Measurements from ENCODE around the gene ZNF791. TPM values are rescaled to one million over a fixed set of nuclear protein-coding genes. Genes with fewer than 3 reads are reported as not detected.
A peak's percentile ranks its signal among the peaks of the same experiment; 100 is the strongest.
"Not testable (repeated sequence)": the region's sequence is repeated elsewhere in the genome, so short reads cannot be mapped to it uniquely, and the experiment has no call there.

Gene ZNF791
- total RNA-seq, 4 donors from 2014 or later: 18.6 to 31.1 (median 22.5) TPM

DNA sequence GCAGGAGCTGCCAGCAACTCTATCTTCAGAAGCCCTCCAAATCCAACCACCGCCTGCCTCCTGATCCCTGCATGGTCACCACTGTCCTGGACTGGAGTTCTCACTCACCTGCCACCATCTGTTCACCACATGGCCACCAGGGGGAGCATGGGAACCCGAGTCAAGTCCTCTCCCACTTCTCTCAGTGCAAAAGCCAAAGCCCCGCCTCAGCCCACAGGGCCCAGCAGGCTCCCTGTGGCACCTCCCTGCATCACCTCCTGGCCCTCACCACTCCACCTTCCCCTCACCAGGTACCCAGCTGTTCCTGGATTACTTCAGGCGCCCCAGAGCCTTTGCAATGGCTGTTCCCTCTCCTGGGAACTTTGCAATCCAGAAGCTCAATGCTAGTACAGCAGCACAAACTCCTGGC lies 65.7 kb downstream of the ZNF791 start:
- no peak overlapping the region for H3K4me3 ChIP-seq (ENCODE audit: low read depth, poor library complexity, severe bottlenecking)
- WGBS, 2 donors: 23 to 24% methylated on average over 4 of the region's 4 CpGs
- TF ChIP-seq CTCF (IDR thresholded peaks at IDR 0.05): peak in 1 of 3 donors; percentile 37
- no peak for TF ChIP-seq POLR2A (IDR thresholded peaks at IDR 0.05)
- intact Hi-C loops (cut with DNase I; ENCODE audit: low total_unique reads): no loop called here
- DNase-seq (ENCODE audit: low spot score in 2 of 2): peak; percentile 71 to 96

DNA sequence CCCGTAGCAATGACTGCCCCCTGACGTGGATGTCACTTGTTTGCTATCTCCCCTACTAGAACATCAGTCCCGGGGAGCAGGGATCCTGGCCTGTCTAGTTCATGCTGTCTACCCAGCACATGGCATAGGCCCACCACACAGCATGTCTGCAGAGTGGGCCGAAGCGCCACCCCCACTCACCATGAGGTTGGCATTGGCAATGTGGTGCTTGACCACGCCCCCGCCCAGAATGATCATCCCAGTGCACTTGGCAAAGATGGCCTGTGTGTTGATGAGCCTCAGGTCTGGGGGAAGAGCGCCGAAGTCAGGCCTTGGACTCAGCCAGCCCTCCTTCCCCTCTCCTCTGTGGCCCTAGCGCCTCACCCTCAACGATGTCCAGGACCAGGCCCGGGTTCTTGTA lies 66.2 kb downstream of the ZNF791 start:
- 90 to 91% methylated on average over 12 of the region's 12 CpGs for WGBS, 2 donors
- H3K4me3 ChIP-seq (ENCODE audit: low read depth, poor library complexity, severe bottlenecking): no peak overlapping the region
- TF ChIP-seq POLR2A (IDR thresholded peaks at IDR 0.05) (no peak), CTCF (IDR thresholded peaks at IDR 0.05) (no peak)
- DNase-seq (ENCODE audit: low spot score in 2 of 2): no peak
- intact Hi-C loops (cut with DNase I; ENCODE audit: low total_unique reads): no loop called here

- DNase-seq (ENCODE audit: low spot score in 2 of 2); intact Hi-C loops (cut with DNase I; ENCODE audit: low total_unique reads): not testable (repeated sequence)
- WGBS, 2 donors: 88 to 95% methylated on average over 5 of the region's 5 CpGs
Observed at GRCh38 chr19:12678039-12678438, 67.3 kb downstream of the ZNF791 start.

DNA sequence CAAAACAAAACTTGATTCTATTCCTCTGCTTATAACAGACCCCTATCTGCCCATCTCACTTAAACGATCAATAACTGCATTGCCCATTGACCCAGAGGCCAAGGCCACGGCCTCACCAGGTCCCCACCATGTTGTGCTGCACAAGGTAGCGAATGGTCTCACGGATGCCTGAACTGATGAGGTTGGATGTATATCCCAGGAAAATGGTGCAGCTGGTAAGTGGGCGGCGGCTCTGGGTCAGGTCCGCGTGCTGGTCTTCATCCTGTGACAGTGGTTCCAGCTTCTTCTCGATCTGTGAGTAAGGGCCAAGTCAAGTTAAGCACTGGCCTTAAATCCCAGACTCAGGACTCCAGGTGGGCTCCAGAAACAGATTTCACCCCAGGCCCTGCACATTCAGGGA lies 69.3 kb downstream of the ZNF791 start:
- intact Hi-C loops (cut with DNase I; ENCODE audit: low total_unique reads): no loop called here
- TF ChIP-seq POLR2A (IDR thresholded peaks at IDR 0.05) (no peak), CTCF (IDR thresholded peaks at IDR 0.05) (no peak)
- WGBS, 2 donors: 91 to 92% methylated on average over 9 of the region's 9 CpGs

More at GRCh38 chr19:12678039-12678438, 67.3 kb downstream of the ZNF791 start:
- H3K4me3 ChIP-seq (ENCODE audit: low read depth, poor library complexity, severe bottlenecking): not testable (repeated sequence)

DNA sequence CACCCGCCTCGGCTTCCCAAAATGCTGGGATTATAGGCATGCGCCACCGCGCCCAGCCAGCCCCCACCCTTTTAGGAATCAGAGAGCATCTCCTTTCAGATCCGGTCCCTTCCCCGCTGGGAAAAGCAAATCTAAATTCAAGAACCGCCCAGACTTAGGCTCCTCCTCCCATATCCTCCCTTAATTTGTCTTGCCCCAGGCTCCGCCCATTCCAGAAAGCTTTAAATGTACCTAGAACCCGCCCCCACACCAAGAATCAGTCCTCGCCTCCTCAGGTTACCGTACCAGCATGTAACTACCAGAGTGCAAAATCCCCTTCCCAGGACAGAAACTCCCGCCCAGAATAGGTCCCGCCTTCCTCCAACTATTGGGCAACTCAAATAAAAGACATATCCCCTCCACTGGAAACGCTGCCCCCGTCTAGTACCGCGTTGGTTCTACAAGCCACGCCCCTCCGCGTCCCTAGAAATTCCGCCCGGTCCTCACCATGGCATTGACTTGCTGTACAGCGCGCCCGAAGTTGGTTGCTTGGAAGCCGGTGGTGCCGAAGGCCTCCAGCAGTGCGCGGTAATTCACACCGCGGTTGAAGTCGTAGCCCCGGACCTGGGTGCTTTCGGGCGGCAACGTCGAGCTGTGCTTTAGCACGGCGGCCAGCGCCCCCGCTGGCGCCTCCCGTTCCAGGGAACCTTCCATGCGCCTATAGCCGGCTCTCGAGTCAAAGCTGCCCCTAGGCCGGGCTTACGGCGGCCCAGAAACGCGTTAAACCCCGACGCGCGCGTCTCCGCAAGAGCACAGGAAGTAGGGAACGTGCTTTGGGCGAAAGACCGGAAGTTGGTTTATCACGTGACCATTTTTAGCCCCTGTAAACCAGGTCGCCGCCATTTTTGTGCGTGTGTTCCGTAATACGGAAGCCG lies 70.6 kb downstream of the ZNF791 start, which contains the start of gene DHPS:
Gene DHPS (minus strand): TSS at position 807 of the 914 bp plus-strand sequence. CDS start 114 bp downstream, at position 693.
- DNase-seq (ENCODE audit: low spot score in 2 of 2): peak; percentile 96 to 97
- 0 to 1% methylated on average over 40 to 63 of the region's 68 CpGs for WGBS, 2 donors
- TF ChIP-seq POLR2A (IDR thresholded peaks at IDR 0.05) (no peak), CTCF (IDR thresholded peaks at IDR 0.05) (no peak)
- H3K4me3 ChIP-seq (ENCODE audit: low read depth, poor library complexity, severe bottlenecking): peak within 1 kb of the TSS; percentile 94
- intact Hi-C loops (cut with DNase I; ENCODE audit: low total_unique reads): no loop called here

More for the DNA sequence above, 69.3 kb downstream of the ZNF791 start:
- no peak for DNase-seq (ENCODE audit: low spot score in 2 of 2)
- no peak overlapping the region for H3K4me3 ChIP-seq (ENCODE audit: low read depth, poor library complexity, severe bottlenecking)

Other genes starting within 250 kb of the ZNF791 start
- gene ZNF442, start 245.2 kb upstream of the ZNF791 start, total RNA-seq: 1 to 10 TPM; 1.3 to 3.0 (median 1.8) TPM
- gene ZNF799, start 209.6 kb upstream of the ZNF791 start, total RNA-seq: 1 to 10 TPM; 3.1 to 5.4 (median 4.3) TPM
- 1 to 10 TPM; 4.0 to 5.2 (median 4.9) TPM for gene ZNF443, start 169.9 kb upstream of the ZNF791 start, total RNA-seq
- 1 to 10 TPM; 1.7 to 3.1 (median 2.8) TPM for gene ZNF709, start 126.1 kb upstream of the ZNF791 start, total RNA-seq
- gene ZNF564, start 59.4 kb upstream of the ZNF791 start, total RNA-seq: 10 to 100 TPM in 1 of 4 donors, 1 to 10 TPM in 3; 6.9 to 10.1 (median 8.8) TPM
- 1 to 10 TPM; 5.0 to 7.3 (median 6.7) TPM for gene ZNF490, start 107 bp upstream of the ZNF791 start, total RNA-seq
- 10 to 100 TPM; 52.8 to 83.0 (median 74.9) TPM for gene MAN2B1, start 55.8 kb downstream of the ZNF791 start, total RNA-seq
- 10 to 100 TPM; 15.3 to 23.7 (median 19.3) TPM for gene WDR83, start 55.9 kb downstream of the ZNF791 start, total RNA-seq
- 100 to 1,000 TPM; 101 to 218 (median 159) TPM for gene DHPS, start 71.0 kb downstream of the ZNF791 start, total RNA-seq
- gene GNG14, start 77.1 kb downstream of the ZNF791 start, total RNA-seq: not detected
- 10 to 100 TPM in 3 of 4 donors, 1 to 10 TPM in 1; 7.2 to 21.4 (median 13.1) TPM for gene FBXW9, start 85.7 kb downstream of the ZNF791 start, total RNA-seq
- gene TNPO2, start 113.0 kb downstream of the ZNF791 start, total RNA-seq: 100 to 1,000 TPM in 1 of 4 donors, 10 to 100 TPM in 3; 58.3 to 160 (median 89.9) TPM
- 100 to 1,000 TPM; 358 to 439 (median 390) TPM for gene TRIR, start 123.8 kb downstream of the ZNF791 start, total RNA-seq
- gene GET3, start 126.6 kb downstream of the ZNF791 start, total RNA-seq: 10 to 100 TPM; 43.2 to 63.2 (median 53.4) TPM
- 100 to 1,000 TPM in 2 of 4 donors, 10 to 100 TPM in 2; 58.3 to 116 (median 85.5) TPM for gene BEST2, start 140.9 kb downstream of the ZNF791 start, total RNA-seq
- gene HOOK2, start 164.6 kb downstream of the ZNF791 start, total RNA-seq: 100 to 1,000 TPM in 1 of 4 donors, 10 to 100 TPM in 3; 49.9 to 122 (median 65.8) TPM
- gene JUNB, start 180.6 kb downstream of the ZNF791 start, total RNA-seq: 1,000 to 10,000 TPM in 1 of 4 donors, 100 to 1,000 TPM in 3; 608 to 1,091 (median 870) TPM
- gene PRDX2, start 190.9 kb downstream of the ZNF791 start, total RNA-seq: 100 to 1,000 TPM; 266 to 459 (median 327) TPM
- 1 to 10 TPM in 1 of 4 donors, not detected in 3; 1.6 TPM for gene THSD8, start 191.1 kb downstream of the ZNF791 start, total RNA-seq
- gene RNASEH2A, start 195.7 kb downstream of the ZNF791 start, total RNA-seq: 1 to 10 TPM; 3.3 to 7.8 (median 5.9) TPM
- not detected for gene RTBDN, start 223.7 kb downstream of the ZNF791 start, total RNA-seq
- gene MAST1, start 227.6 kb downstream of the ZNF791 start, total RNA-seq: 10 to 100 TPM in 2 of 4 donors, 1 to 10 TPM in 2; 5.9 to 20.8 (median 10.3) TPM

Measured in lower leg skin (tissue), 4 donors.